ENCODE results near the gene CLN6. TPM values are rescaled to one million over a fixed set of nuclear protein-coding genes. Genes with fewer than 3 reads are reported as not detected.
A peak's percentile ranks its signal among the peaks of the same experiment; 100 is the strongest.
"Not testable (repeated sequence)": the region's sequence is repeated elsewhere in the genome, so short reads cannot be mapped to it uniquely, and the experiment has no call there.

Gene CLN6
- total RNA-seq, 1 experiment from 2014 or later, result 32.4 TPM

DNA sequence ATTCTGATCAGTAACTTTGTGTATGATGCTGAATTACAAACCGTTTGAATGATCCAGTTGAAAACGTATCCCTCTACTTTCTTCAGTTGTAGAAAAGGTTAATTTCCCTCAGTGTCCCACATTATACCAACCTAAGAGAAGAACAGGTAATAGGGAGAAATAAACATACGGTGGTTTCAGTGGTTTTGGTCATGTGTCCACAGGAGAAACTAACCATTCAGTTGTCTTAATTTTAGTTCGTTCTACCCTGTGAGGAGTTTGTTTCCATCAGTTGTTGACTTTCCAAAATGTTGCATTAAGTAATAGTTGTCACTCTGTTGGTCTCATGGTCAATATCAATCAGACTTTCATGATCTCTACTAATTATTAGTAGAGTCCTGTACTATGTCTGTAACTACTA is 39.5 kb downstream of the CLN6 start:
- DNase-seq (ENCODE audit: low read depth), result no peak

DNA sequence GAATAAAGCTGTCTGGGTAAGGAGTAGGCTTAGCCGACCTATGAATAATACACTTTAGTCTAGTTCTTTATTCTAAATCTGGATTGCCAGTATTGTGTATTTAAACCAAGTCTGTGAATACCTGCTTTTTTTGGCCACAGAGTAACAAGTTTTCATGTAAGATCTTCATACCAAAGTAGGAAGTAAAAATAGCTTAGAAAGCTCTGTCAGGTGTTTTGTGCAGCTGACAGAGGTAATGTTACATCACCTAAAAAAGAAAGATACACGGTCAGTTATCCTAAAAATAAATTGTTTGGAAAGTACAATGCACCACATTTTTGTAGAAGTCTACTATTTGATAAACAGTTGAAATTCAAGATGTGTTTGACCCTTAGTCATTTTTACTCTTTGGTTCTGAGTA is 40.9 kb downstream of the CLN6 start:
- DNase-seq (ENCODE audit: low read depth), result no peak

DNA sequence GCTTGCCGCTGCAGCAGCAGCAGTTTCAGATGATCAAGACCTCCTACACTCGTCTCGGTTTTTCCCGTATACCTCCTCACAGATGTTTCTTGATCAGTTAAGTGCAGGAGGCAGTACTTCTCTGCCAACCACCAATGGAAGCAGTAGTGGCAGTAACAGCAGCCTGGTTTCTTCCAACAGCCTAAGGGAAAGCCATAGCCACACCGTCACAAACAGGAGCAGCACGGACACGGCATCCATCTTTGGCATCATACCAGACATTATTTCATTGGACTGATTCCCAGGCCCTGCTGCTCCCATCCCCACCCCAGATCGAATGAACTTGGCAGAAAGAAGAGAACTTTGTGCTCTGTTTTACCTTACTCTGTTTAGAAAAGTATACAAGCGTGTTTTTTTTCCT is 42.0 kb downstream of the CLN6 start:
- peak; percentile 43 for DNase-seq (ENCODE audit: low read depth)

DNA sequence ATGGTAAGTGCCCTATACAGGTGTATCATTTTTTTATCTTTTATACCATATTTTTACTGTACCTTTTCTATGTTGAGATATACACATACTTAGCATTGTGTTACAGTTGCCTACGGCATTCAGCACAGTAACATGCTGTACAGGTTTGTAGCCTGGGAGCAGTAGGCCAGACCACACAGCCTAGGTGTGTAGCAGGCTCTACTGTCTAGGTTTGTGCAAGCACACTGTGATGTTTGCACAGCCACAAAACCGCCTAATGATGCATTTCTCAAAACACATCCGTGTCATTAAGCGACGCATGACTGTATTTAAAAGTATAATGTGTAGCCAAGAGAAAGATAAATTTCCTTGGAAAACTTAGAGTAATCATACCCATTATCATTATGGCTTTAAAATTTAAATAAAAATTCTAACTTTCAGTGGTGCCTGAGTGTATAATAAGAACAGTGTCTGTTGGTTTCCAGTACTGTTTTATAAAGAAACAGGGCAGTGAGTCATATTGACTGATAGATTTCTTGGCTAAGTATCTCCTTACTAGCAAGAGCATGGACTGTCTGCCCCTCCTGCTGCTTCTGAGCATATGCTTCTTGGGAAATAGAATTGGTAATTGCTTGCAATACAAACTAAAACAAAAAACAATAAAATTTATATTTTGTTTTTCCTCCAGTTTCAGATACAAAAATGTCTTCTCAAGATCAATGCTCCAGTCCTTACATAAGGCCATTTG is 42.7 kb downstream of the CLN6 start:
- peak; percentile 23 for DNase-seq (ENCODE audit: low read depth)

DNA sequence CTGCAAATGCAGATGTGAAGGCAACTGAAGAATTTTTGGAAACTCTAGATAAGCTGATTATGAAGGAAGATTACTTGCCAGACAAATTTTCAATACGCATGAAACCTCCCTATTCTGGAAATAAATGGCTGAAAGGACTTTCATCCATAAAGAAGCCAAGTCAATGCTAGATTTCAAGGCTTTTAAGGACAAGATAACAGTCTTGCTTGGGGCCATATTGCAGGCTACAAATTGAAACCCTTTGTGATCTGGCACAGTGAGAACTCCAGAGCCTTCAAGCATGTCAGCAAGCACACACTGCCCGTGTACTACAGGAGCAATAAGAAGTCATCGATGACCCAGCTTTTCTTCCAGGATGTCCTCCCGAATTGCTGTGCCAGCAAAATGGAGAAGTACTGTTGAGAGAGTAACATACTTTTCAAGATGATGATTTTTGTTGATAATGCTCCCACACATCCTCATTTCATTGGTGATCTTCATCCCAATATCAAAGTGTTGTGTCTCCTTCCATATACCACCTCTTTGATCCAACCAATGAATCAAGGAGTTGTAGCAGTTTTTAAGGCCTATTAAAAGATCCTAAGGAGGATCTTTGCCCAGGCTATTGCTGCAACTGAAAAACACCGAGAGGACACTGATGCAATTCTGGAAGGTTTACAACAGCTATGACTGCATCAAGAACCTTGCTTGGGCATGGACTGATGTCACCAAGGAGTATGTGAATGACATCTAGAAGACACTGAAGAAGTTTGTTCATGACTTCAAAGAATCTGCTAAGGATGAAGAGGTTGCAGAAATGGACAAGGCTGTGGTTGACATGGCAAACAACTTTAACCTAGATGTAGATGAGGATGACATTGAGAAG is 44.7 kb downstream of the CLN6 start:
- no peak for DNase-seq (ENCODE audit: low read depth)

DNA sequence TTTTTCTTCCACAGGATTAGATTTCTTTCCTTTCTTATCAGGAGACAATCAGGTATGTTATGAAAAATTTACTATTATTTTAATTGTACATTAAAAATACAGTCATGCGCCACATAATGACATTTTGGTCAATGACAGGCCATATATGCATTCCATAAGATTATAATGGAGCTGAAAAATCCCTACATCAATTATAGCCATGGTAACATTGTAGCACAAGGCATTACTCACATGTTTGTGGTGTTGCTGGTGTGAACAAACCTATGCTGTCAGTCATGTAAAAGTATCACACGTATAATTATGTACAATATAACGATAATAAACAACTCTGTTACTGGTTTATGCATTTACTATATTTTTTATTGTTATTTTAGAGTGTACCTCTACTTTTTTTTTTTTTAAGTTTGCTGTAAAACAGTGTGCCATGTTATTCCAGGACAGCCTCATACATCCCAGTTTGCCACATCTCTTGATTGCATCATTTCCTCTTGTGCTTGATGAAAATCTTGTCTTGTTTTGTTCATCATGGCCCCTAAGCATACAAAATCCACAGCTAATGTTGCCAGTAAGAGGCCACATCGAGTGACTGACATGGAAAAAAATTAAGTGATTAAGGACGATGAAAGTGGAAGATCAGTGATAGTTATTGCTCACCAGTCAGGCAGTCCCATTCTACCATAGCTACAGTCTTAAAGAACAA is 45.8 kb downstream of the CLN6 start:
- no peak for DNase-seq (ENCODE audit: low read depth)

DNA sequence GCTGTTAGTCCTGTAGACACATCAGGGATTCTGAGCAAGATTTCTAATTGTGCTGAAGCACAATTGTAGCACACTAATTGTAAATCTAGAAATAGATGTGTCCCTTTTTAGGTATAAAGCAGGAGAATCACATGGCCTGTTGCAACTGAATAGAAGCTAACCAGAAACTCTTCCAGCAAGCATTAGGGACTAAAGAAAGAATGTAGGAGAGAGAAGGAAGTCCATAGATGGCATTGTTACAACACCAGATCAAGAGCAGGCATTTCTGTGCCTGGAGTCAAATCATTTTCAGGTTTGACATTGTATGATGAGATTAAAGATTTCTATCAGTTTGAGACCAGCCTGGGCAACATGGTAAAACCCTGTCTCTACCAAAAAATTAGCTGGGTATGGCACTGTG is 51.8 kb downstream of the CLN6 start:
- DNase-seq (ENCODE audit: low read depth), result no peak

DNA sequence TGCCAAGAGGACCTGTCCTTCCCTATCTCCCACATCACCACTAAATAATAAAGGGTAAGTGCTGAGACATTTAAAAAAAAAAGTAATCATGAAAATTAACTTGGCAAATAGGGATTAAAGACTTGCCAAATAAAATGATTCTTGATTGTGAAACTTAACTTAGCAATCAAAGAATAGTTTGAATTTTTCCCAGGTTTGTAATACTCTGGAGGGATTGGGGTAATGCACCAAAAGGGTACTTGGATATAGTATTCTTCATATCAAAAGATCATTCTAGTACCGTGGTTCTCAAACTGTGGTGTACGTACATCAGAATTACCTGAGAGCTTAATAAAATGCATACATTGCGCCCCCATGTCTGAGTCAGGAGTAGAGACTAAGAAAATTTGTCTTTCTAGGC is 52.9 kb downstream of the CLN6 start:
- no peak for DNase-seq (ENCODE audit: low read depth)

DNA sequence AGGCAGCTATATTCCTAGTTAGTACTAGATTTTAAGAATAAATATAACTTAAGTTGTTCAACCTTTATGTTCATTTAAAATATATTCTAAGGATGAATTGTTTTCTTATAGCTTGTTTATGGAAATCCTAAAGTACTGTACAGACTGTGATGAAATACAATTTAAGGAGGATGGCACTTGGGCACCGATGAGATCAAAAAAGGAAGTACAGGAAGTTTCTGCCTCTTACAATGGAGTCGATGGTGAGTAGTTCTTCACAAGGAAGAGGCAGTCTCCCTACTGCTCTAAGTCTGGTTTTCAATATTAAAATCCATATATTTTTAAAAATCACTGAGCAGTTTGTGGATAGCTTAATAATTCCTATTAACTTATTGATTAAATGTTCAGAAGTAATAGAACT is 54.0 kb downstream of the CLN6 start:
- no peak for DNase-seq (ENCODE audit: low read depth)

DNA sequence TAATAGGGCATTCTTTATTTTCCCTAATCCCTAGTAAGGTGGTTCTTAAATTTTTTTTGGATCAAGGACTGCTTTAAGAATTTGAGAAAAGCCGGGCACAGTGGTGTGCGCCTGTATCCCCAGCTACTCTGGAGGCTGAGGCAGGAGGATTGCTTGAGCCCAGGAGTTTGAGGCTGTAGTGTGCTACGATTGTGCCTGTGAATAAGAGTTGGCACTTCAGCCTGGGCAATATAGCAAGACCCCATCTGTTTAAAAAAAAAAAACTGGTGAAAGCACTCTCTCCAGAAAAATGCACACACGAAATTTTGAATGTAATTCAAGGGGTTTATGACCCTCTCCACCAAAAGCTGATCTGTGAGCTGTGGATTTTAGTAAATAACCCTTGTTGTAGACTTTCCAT is 56.4 kb downstream of the CLN6 start:
- no peak for DNase-seq (ENCODE audit: low read depth)

DNA sequence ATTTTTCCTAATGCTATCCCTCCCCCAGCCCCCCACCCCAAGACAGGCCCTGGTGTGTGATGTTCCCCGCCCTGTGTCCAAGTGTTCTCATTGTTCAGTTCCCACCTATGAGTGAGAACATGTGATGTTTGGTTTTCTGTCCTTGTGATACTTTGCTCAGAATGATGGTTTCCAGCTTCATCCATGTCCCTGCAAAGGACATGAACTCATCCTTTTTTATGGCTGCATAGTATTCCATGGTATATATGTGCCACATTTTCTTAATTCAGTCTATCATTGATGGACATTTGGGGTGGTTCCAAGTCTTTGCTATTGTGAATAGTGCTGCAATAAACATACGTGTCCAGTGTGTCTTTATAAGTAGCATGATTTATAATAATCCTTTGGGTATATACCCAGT is 57.5 kb downstream of the CLN6 start:
- not testable (repeated sequence) for DNase-seq (ENCODE audit: low read depth)

DNA sequence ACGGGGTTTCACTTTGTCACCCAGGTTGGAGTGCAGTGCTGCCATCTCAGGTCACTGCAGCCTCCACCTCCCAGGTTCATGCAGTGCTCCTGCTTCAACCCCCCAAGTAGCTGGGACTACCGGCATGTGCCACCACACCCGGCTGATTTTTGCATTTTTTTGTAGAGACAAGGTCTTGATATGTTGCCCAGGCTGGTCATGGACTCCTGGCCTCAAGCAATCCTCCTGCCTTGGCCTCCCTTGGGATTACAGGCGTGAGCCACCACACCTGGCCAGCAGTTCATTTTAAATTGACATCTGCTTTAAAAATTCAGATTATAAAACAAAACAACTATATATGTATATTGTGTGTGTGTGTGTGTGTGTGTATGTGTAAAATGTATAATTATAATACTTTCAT is 62.7 kb downstream of the CLN6 start:
- no peak for DNase-seq (ENCODE audit: low read depth)

DNA sequence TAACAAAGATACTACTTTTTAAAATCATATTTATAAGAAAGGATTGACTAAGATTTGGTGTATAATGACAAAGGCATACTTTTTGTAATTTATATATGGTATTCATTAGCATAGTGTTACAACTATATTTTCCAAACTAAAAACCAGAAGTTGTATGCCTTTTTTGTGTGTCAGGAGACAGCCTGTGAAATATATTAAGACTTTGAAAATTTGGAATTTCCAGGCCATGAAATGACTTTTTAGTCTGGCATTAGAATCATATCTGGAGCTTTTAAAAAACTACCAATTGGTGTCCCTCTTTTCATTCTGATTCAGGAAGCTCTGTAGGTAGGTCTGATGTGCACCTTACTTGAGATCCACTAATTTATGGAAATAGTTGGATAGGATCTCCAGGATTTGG is 66.3 kb downstream of the CLN6 start:
- no peak for DNase-seq (ENCODE audit: low read depth)

DNA sequence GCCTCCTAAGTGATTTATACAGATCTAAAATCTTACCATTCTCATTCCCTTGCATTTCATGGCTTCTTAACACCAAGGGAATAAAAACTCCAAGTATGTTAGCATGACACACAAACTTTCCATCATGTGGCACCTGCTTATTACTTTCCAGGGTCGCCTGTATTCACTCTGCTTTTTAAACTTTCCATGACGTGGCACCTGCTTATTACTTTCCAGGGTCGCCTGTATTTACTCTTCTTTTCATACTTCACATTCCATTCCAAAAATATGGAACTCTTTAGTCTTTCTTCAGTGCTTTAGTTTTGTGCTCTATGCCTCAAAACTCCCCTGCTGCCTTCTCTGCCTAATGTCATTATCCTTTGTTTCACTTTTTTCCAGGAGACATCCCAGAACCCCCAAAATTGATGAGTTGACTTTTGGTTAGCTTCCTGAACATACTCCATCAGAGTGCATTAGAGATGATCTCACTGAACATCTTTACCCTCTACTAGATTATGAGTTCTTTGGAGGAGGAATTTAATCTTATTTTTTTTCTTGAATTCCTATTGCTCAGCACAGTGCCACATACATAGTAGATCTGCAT is 71.4 kb downstream of the CLN6 start:
- DNase-seq (ENCODE audit: low read depth), result no peak

DNA sequence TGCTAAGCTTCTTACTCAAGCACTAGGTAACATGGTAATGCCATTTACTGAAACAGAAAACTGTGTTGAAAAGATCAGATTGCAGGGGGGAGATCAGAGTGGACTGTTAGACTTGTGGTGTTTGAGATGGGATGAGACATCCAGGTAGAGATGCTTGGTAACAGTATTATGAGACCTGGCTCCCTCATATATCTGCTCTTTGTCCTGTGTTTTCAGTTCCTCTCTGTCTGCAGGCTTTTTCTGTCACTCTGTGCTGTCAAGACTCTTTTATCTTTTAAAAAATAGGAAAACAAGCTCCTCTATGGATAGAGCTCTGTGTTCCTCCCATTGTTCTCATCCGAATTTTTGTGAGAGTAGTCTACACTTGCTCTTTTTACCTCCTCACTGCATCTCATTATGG is 72.5 kb downstream of the CLN6 start:
- DNase-seq (ENCODE audit: low read depth), result no peak

Other genes starting within 250 kb of the CLN6 start
- 35.6 and 42.1 TPM in 2 replicates for gene PIAS1, start 175.4 kb downstream of the CLN6 start, total RNA-seq (2014; rRNA removed; shearing (Covaris generic))
- gene CALML4, start 24.4 kb downstream of the CLN6 start, total RNA-seq (2014; rRNA removed; shearing (Covaris generic)), result 1.5 and 1.8 TPM in 2 replicates
- gene FEM1B, start 48.0 kb upstream of the CLN6 start, total RNA-seq (2014; rRNA removed; shearing (Covaris generic)), result 18.1 and 26.0 TPM in 2 replicates
- gene ITGA11, start 202.4 kb upstream of the CLN6 start, total RNA-seq (2014; rRNA removed; shearing (Covaris generic)), result 31.2 and 54.7 TPM in 2 replicates

All from M059J (cell line).